ENCODE data around the gene FBF1.

FBF1 gene

GRCh38 chr17:75874323-75875181, 66.3 kb downstream of the FBF1 start:
- Histone ChIP-seq H3K4me3 (ENCODE audit: insufficient read depth in 1 of 2, low read depth in 1 of 2, low read length in 2 of 2) (no peak overlapping the region), H3K4me1 (ENCODE audit: control insufficient read depth, insufficient read depth, low read depth, low read length) (peaks cover 54% of the 10 kb centered on the region), H2AFZ (ENCODE audit: low read depth, low read length) (no peak overlapping the region), H3K23ac (ENCODE audit: low read length in 2 of 2) (no peak overlapping the region), H2BK15ac (ENCODE audit: low read depth, poor library complexity, severe bottlenecking) (no peak overlapping the region), H3K9ac (ENCODE audit: low read length) (peak overlapping the region; percentile 41), H4K91ac (ENCODE audit: low read length) (peak overlapping the region; percentile 11), H3K14ac (ENCODE audit: low read length in 2 of 2) (no peak overlapping the region), H3K4me2 (ENCODE audit: low read length, poor library complexity, severe bottlenecking) (no peak overlapping the region), H2BK120ac (ENCODE audit: low read depth, low read length) (no peak overlapping the region), H2AK5ac (ENCODE audit: low read length, severe bottlenecking) (peak overlapping the region; percentile 74), H3K18ac (ENCODE audit: low read depth in 1 of 2, low read length in 2 of 2) (no peak overlapping the region), H2BK5ac (ENCODE audit: low read depth, low read length, poor library complexity, severe bottlenecking) (no peak overlapping the region), H3K9me3 (ENCODE audit: control insufficient read depth, low read length) (no peaks in the 10 kb centered on the region), H3K27ac (ENCODE audit: low read length, poor library complexity, severe bottlenecking) (no peak overlapping the region), H3K27me3 (ENCODE audit: control insufficient read depth in 1 of 2, insufficient read depth in 1 of 2, low read length in 2 of 2) (no peaks in the 10 kb centered on the region), H4K8ac (ENCODE audit: low read length) (no peak overlapping the region), H3K36me3 (ENCODE audit: control insufficient read depth in 1 of 2, insufficient read depth in 2 of 2, low read depth in 1 of 2, low read length in 2 of 2) (peaks cover 23 to 25% of the 10 kb centered on the region in 2 experiments), H2BK12ac (ENCODE audit: low read length in 2 of 2) (peak overlapping the region; percentile 54 to 67), H3K79me1 (replicated peaks; ENCODE audit: low read length, poor library complexity, severe bottlenecking) (peaks cover 10% of the 10 kb centered on the region), H3K4ac (ENCODE audit: low read depth in 1 of 2, low read length in 2 of 2) (no peak overlapping the region)
- DNase-seq, result no peak
- 97% methylated on average over 37 of the region's 38 CpGs for WGBS

- Histone ChIP-seq H3K27me3 (ENCODE audit: control insufficient read depth in 1 of 2, insufficient read depth in 1 of 2, low read length in 2 of 2) (no peaks in the 10 kb centered on the region), H3K23ac (ENCODE audit: low read length in 2 of 2) (no peak overlapping the region), H2AFZ (ENCODE audit: low read depth, low read length) (no peak overlapping the region), H3K27ac (ENCODE audit: low read length, poor library complexity, severe bottlenecking) (no peak overlapping the region), H2BK120ac (ENCODE audit: low read depth, low read length) (peak overlapping the region; percentile 45), H3K79me1 (replicated peaks; ENCODE audit: low read length, poor library complexity, severe bottlenecking) (peaks cover 10% of the 10 kb centered on the region), H3K18ac (ENCODE audit: low read depth in 1 of 2, low read length in 2 of 2) (peak overlapping the region in 1 of 2 experiments; percentile 26), H4K91ac (ENCODE audit: low read length) (no peak overlapping the region), H3K4ac (ENCODE audit: low read depth in 1 of 2, low read length in 2 of 2) (no peak overlapping the region), H3K4me1 (ENCODE audit: control insufficient read depth, insufficient read depth, low read depth, low read length) (peaks cover 54% of the 10 kb centered on the region), H2BK15ac (ENCODE audit: low read depth, poor library complexity, severe bottlenecking) (no peak overlapping the region), H2AK5ac (ENCODE audit: low read length, severe bottlenecking) (peak overlapping the region; percentile 57), H4K8ac (ENCODE audit: low read length) (no peak overlapping the region), H3K4me2 (ENCODE audit: low read length, poor library complexity, severe bottlenecking) (no peak overlapping the region), H3K9me3 (ENCODE audit: control insufficient read depth, low read length) (no peaks in the 10 kb centered on the region), H3K9ac (ENCODE audit: low read length) (peak overlapping the region; percentile 41), H3K14ac (ENCODE audit: low read length in 2 of 2) (no peak overlapping the region), H3K4me3 (ENCODE audit: insufficient read depth in 1 of 2, low read depth in 1 of 2, low read length in 2 of 2) (no peak overlapping the region), H3K36me3 (ENCODE audit: control insufficient read depth in 1 of 2, insufficient read depth in 2 of 2, low read depth in 1 of 2, low read length in 2 of 2) (peaks cover 23 to 25% of the 10 kb centered on the region in 2 experiments), H2BK12ac (ENCODE audit: low read length in 2 of 2) (peak overlapping the region in 1 of 2 experiments; percentile 42), H2BK5ac (ENCODE audit: low read depth, low read length, poor library complexity, severe bottlenecking) (no peak overlapping the region)
- 88% methylated on average over 10 of the region's 11 CpGs for WGBS
- no peak for DNase-seq
Observed at GRCh38 chr17:75873587-75874322, 67.1 kb downstream of the FBF1 start.

DNA sequence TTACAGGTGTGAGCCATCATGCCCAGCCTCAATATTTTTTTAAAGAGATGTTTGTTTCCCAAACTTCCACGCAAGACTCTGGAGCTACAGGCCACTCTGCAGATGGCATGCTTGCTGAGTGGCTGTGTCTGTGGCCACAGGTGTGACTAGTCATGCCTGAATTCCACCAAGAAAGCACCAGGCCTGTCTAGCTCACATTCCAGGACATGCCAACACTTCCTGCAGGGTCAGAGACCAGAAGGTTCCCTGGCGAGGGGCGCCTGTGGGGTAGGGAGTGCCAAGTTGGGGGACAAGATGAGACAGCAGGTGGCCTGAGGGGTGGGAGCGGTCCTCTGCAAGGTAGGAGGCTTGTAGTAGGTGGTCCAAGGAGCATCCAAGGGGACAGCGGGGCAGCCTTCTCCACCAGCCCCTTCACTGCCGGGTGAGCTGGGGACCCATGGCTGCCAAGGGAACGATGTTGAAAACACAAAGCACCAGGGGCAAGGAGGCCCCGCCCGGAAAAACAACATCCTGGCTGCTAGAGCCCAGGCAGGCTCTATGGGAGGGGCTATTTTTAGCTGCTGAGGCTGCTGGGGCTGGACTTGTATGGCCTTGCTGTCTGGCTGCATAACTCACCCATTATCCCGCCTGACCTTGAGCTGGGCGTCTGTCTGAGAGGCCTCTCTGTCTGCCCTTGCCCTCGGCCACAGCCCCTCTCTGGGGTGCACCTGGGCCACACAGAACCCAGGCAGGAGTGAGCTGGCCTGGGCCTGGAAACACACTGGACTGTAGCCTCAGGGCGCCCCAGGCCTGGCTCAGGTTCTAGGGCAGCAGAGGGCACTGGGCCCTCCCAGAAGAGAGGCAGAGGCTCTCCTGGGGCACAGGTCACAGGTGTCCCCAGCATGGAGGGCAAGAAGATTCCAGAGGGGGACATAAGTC, 68.1 kb downstream of the FBF1 start:
- Histone ChIP-seq H3K4me2 (ENCODE audit: low read length, poor library complexity, severe bottlenecking) (no peak overlapping the region), H2AFZ (ENCODE audit: low read depth, low read length) (no peak overlapping the region), H2BK15ac (ENCODE audit: low read depth, poor library complexity, severe bottlenecking) (peak overlapping the region; percentile 91), H3K9me3 (ENCODE audit: control insufficient read depth, low read length) (no peaks in the 10 kb centered on the region), H3K27me3 (ENCODE audit: control insufficient read depth in 1 of 2, insufficient read depth in 1 of 2, low read length in 2 of 2) (no peaks in the 10 kb centered on the region), H3K18ac (ENCODE audit: low read depth in 1 of 2, low read length in 2 of 2) (peak overlapping the region; percentile 91 to 94), H3K36me3 (ENCODE audit: control insufficient read depth in 1 of 2, insufficient read depth in 2 of 2, low read depth in 1 of 2, low read length in 2 of 2) (peaks cover 23 to 25% of the 10 kb centered on the region in 2 experiments), H3K4me3 (ENCODE audit: insufficient read depth in 1 of 2, low read depth in 1 of 2, low read length in 2 of 2) (no peak overlapping the region), H2BK12ac (ENCODE audit: low read length in 2 of 2) (peak overlapping the region; percentile 96 to 99), H3K27ac (ENCODE audit: low read length, poor library complexity, severe bottlenecking) (peak overlapping the region; percentile 75), H3K9ac (ENCODE audit: low read length) (peak overlapping the region; percentile 84), H4K91ac (ENCODE audit: low read length) (peak overlapping the region; percentile 98), H3K23ac (ENCODE audit: low read length in 2 of 2) (peak overlapping the region in 1 of 2 experiments; percentile 10), H3K79me1 (replicated peaks; ENCODE audit: low read length, poor library complexity, severe bottlenecking) (peaks cover 10% of the 10 kb centered on the region), H3K4me1 (ENCODE audit: control insufficient read depth, insufficient read depth, low read depth, low read length) (peaks cover 43% of the 10 kb centered on the region), H2AK5ac (ENCODE audit: low read length, severe bottlenecking) (peak overlapping the region; percentile 74), H4K8ac (ENCODE audit: low read length) (peak overlapping the region; percentile 91), H3K14ac (ENCODE audit: low read length in 2 of 2) (peak overlapping the region in 1 of 2 experiments; percentile 50), H2BK120ac (ENCODE audit: low read depth, low read length) (peak overlapping the region; percentile 83), H2BK5ac (ENCODE audit: low read depth, low read length, poor library complexity, severe bottlenecking) (peak overlapping the region; percentile 77), H3K4ac (ENCODE audit: low read depth in 1 of 2, low read length in 2 of 2) (peak overlapping the region; percentile 62 to 92)
- peak; percentile 96 for DNase-seq
- WGBS, result 45% methylated on average over 13 of the region's 13 CpGs

Measured in mesenchymal stem cell (in vitro differentiated cells and primary cell).